Measurements from ENCODE around the gene UBA1.

DNA sequence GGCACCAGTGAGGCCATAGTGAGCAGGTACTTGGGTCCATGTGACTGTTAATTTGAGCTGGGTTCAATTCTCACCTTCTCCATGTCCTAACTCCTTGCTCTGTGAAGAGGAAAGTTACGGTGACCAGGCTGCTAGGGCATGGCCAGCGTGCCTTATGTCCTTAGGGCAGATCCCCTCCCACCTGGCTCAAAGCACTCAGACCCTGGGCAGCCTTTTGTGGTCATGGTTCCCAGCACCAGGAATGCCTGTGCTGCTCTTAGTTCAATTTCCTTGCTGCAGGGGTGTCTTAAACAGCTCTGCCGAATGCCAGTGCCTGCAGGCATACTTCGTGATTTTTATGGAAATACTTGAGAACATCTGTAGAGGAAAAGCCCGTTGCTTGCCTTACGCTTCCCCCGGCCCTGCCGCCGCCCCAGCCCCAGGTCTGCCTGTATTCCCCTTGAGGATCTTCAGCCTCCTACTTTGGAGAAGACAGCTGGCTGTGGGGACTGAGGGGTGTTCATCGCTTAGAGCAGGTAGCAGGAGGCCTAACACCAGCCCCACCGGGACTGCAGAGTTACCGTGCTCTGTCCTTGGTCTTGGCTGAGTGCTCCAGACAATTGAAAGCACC is 21.8 kb downstream of the UBA1 start:
- no peak for TF ChIP-seq CTCF (IDR thresholded peaks at IDR 0.05)
- no peak for TF ChIP-seq POLR2A (IDR thresholded peaks at IDR 0.05)

Data from uterus (tissue), 2 donors.